Measurements from ENCODE around the gene DOCK3.
A peak's percentile ranks its signal among the peaks of the same experiment; 100 is the strongest.
"Not testable (repeated sequence)": the region's sequence is repeated elsewhere in the genome, so short reads cannot be mapped to it uniquely, and the experiment has no call there.

DOCK3 gene

DNA sequence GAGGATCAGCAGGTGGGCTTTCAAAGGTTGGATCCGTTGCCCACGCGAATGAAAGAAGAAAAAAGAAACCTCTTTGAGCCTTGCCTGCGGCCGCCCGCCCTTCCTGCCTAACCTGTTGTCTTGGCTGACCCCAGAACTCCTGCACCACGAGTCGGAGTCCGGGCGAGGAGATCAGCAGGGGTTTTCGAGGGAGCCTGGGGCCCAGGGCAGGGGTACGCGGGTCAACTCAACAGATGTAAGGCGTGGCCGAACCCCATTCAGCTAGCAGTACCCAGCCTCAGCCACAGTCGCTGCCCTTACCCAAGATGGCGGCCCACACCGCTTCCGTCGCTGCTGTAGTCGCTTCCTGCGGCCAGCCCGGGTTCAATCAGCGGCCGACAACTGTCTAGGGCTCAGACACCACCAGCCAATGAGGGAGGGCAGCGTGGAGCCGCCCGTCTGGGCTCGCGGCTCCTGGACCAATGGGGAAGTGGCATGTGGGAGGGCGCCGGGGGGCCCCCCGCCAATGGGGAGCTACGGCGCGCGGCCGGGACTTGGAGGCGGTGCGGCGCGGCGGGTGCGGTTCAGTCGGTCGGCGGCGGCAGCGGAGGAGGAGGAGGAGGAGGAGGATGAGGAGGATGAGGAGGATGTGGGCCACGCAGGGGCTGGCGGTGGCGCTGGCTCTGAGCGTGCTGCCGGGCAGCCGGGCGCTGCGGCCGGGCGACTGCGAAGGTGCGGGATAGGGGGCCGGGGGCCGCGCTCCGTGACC, 710.2 kb downstream of the DOCK3 start, which contains the start of gene MANF:
TSS of gene MANF (plus strand) at position 566 of the 748 bp plus-strand sequence. CDS start at position 618, 52 bp downstream.
- H3K4me3 ChIP-seq (ENCODE audit: low read length): peak within 1 kb of the TSS; percentile 94
- peak; percentile 98 for DNase-seq (ENCODE audit: low read depth, low spot score)

DNA sequence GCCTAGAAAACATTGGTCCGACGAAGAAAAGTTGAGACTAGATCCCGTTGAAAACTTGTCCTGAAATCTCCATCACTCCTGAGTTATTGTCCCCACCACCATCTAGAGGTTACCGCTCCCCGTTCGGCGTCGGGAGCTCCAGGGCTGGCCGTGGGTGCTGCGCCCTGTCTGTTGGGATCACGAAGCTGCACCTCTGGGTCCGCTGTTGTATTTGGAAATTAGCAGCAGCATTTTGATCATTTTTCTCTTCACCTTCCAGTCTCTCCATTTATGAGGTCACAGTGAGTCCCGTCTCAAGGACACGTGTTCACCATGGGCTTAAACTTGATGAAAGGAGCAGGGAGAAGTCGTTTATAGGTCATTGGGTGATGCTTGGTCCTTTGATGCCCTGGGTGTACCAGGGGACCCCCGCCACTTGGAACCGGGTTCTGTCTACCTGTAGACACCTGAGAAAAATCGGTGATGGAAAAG, 710.9 kb downstream of the DOCK3 start:
- H3K4me3 ChIP-seq (ENCODE audit: low read length): peak overlapping the region; percentile 73
- DNase-seq (ENCODE audit: low read depth, low spot score): no peak

DNA sequence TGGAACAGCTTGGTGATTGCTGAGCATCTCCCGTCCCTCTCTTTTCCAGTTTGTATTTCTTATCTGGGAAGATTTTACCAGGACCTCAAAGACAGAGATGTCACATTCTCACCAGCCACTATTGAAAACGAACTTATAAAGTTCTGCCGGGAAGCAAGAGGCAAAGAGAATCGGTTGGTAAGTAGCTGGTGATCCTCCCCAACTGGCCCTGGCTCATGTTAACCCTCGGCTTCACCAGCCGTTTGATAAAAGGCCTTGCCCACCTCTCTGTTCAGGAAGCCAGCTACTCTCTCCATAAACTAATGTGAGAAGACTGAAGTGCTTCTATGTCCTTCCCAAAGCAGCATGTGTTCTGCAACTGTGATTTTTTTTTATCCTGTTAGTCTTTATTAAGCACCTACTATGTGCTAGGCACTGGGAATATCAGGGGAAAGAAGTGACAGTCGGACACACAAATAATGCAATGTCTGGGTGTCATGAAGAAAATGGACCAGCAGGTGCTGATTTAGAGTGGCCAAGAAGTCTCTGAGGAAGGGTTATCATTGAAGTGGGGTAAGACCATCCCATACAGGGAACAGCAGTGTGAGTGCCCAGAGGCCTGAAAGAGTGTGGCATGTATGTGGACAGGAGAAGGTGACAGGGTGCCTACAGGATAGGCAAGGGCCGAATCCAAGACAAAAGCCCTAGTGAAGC, 711.6 kb downstream of the DOCK3 start:
- H3K4me3 ChIP-seq (ENCODE audit: low read length): peak overlapping the region; percentile 73
- no peak for DNase-seq (ENCODE audit: low read depth, low spot score)

DNA sequence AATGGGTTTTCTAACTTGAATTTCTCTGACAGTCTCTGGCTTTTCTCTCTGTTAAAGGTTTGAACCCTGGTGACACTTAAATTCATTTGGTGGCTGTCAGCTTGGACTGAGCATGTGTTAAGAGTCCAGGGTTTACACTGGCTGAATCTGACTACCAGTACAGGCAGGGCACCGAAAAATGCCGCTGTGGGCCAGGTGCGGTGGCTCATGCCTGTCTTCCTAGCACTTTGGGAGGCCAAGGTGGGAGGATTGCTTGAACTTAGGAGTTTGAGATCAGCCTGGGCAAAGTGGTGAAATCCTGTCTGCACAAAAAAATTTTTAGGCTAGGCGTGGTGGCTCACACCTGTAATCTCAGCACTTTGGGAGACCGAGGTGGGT, 712.1 kb downstream of the DOCK3 start:
- no peak overlapping the region for H3K4me3 ChIP-seq (ENCODE audit: low read length)
- no peak for DNase-seq (ENCODE audit: low read depth, low spot score)

DNA sequence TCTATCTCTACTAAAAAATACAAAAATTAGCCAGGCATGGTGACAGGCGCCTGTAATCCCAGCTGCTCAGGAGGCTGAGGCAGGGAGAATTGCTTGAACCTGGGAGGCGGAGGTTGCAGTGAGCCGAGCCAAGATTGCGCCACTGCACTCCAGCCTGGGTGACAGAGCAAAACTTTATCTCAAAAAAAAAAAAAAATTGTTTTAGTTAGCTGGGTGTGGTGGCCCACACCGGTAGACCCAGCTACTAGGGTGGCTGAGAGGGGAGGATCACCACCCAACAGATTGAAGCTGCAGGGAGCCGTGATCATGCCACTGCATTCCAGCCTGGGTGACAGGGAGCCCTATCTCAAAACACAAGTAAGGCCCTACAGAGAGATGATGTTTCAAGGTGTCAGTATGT, 712.6 kb downstream of the DOCK3 start:
- not testable (repeated sequence) for H3K4me3 ChIP-seq (ENCODE audit: low read length); DNase-seq (ENCODE audit: low read depth, low spot score)

DNA sequence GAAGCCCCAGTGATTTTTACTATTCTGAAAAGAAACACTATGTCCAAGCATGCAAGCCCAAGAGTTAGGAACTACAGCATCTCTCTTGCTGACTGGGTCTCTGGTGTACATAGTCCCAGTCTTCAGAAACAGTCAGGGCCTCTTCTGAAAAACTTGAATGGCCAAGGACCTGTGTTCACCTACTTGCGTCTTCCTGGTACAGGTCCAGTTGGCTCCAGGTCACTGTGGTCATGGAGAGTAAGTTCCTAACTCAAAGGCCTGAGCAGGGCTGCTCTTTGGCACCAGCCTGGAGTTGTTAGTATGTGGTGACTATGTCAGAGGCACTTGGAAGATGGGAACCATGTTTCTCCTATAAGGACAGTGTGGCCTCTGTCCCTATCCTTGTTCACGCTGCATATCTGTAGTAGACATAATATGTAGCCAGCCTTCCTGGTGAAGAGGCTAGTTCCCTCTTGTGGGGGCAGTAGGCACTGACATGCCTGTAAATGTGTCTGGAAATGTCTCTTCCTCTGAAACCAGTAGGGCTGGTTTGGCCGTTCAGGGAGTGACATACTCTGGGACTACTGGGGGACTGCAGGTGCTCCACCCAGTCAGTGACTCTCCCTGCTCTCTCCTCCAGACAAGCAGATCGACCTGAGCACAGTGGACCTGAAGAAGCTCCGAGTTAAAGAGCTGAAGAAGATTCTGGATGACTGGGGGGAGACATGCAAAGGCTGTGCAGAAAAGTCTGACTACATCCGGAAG, 713.7 kb downstream of the DOCK3 start:
- no peak for DNase-seq (ENCODE audit: low read depth, low spot score)
- no peak overlapping the region for H3K4me3 ChIP-seq (ENCODE audit: low read length)

DNA sequence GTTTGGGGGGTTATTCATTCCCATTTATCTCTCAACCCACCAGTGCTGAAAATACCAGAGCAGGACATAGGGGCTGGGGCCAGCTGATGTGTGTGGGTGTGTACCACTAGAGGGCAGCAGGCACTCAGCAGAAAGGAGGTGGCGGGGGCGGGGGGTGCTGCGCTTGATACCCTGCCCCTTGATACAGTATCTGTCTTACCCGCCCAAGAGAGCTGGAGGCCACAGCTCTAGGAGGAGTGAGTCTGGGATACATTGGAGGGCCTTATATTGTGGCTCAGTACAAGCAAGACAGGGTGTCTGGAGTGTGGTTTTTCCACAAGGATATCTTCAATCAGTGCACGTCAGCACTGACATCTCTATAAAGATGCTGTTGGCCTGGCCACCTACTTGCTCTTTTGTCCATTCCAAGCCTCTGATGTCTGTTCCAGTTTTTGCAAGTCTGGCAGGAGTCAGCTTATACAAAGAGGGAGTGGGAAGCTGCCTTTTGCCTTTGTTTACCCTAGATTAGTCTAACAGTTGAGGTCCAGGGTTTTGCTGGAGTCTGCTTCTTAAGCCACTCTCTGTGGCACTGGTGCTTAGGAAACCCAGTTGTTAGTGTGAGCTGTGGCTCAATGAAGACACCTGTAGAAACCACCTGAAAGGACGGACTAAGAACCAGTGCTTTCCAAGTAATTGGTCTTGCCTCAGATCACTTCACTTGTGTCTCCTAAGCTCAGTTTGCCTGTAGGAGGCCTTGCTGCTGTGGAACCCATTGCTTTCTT, 714.9 kb downstream of the DOCK3 start:
- H3K4me3 ChIP-seq (ENCODE audit: low read length): no peak overlapping the region
- DNase-seq (ENCODE audit: low read depth, low spot score): peak; percentile 56

DNA sequence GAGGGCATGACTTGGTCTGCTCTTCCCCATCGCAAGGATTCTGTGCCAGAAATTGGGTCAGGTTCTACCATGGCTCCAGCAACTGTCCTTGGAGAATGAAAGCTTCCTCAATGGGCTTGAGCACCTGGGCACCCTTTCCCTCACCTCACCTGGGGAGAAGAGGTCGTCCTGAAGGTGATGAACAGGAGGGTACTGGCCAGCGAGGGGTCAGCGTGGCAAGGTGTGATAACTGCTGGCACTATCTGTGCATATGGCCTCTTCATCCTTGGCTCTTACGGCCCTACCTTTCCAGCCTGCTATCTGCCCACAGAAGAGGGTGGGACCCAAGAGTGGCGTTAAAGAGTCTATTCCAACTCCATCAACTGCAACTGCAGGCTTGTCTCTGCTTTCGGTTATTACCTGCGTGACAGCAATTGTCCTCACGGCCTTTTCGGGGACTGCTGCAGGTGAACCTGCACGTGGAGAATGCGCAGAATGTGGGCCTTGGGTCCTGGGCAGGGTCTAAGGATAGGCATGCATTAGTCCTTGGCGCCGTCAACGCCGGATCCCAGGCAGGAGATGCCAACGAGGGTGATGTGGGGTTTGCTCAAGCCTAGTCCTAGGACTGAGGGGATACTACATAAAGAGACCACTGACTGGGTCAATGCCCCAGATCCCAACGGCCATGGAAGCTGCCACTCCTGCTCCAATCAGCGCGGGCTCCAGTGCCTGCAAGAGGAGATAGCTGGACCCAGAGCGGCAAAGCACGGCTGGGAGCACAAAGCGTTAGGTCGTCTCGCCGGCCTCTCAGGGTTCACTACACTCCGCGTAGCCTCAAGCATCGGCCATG, 715.7 kb downstream of the DOCK3 start:
- H3K4me3 ChIP-seq (ENCODE audit: low read length): peak overlapping the region; percentile 58
- DNase-seq (ENCODE audit: low read depth, low spot score): no peak

DNA sequence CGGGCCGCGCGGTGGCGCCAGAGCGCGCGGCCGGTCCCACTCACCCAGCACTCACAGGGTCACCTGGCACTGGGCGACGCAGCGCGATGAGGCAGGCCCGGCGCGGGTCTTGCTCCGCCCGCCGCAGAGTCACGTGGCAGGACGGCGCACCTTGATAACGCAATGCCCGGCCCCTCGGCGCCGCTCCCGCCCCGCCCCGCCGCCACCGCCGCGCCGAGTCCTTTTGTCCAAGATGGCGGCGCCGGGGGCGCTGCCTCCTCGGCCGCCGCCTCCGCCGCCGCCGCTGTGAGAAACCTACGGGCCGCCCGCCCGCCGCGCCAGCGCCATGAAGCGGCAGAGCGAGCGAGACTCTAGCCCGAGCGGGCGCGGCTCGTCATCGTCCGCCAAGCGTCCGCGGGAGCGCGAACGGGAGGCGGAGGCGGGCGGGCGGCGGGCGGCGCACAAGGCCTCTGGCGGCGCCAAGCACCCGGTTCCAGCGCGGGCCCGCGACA, 716.4 kb downstream of the DOCK3 start, which contains the start of gene RBM15B:
TSS of gene RBM15B (plus strand) at position 211 of the 491 bp plus-strand sequence. CDS start at position 326, 115 bp downstream.
- H3K4me3 ChIP-seq (ENCODE audit: low read length): peak within 1 kb of the TSS; percentile 76
- DNase-seq (ENCODE audit: low read depth, low spot score): peak; percentile 93

DNA sequence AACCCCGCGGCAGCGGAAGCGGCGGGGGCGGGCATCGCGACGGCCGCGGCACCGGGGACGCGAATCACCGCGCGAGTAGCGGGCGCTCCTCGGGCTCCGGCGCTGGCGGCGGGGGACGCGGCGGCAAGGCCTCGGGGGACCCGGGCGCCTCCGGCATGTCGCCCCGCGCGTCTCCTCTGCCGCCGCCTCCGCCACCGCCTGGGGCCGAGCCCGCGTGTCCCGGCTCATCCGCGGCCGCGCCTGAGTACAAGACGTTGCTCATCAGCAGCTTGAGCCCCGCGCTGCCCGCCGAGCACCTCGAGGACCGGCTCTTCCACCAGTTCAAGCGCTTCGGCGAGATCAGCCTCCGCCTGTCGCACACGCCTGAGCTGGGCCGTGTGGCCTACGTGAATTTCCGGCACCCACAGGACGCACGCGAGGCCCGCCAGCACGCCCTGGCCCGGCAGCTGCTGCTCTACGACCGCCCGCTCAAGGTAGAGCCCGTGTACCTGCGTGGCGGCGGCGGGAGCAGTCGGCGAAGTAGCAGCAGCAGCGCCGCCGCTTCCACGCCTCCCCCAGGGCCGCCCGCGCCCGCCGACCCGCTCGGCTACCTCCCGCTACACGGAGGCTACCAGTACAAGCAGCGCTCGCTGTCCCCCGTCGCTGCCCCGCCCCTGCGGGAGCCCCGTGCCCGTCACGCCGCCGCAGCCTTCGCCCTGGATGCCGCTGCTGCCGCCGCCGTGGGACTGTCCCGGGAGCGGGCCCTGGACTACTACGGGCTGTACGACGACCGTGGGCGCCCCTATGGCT, 717.0 kb downstream of the DOCK3 start:
- peak overlapping the region; percentile 76 for H3K4me3 ChIP-seq (ENCODE audit: low read length)
- DNase-seq (ENCODE audit: low read depth, low spot score): no peak

DNA sequence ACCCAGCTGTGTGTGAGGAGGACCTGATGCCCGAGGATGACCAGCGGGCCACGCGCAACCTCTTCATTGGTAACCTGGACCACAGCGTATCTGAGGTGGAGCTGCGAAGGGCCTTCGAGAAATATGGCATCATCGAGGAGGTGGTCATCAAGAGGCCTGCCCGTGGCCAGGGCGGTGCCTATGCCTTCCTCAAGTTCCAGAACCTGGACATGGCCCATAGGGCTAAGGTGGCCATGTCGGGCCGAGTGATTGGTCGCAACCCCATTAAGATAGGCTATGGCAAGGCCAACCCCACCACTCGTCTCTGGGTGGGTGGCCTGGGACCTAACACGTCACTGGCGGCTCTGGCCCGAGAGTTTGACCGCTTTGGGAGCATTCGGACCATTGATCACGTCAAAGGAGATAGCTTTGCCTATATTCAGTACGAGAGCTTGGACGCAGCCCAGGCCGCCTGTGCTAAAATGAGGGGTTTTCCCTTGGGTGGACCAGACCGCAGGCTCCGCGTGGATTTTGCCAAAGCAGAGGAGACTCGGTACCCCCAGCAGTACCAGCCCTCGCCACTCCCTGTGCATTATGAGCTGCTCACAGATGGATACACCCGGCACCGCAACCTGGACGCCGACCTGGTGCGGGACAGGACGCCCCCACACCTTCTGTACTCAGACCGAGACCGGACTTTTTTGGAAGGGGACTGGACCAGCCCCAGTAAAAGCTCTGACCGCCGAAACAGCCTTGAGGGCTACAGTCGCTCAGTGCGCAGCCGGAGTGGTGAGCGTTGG, 717.8 kb downstream of the DOCK3 start:
- DNase-seq (ENCODE audit: low read depth, low spot score): no peak
- peak overlapping the region; percentile 76 for H3K4me3 ChIP-seq (ENCODE audit: low read length)

DNA sequence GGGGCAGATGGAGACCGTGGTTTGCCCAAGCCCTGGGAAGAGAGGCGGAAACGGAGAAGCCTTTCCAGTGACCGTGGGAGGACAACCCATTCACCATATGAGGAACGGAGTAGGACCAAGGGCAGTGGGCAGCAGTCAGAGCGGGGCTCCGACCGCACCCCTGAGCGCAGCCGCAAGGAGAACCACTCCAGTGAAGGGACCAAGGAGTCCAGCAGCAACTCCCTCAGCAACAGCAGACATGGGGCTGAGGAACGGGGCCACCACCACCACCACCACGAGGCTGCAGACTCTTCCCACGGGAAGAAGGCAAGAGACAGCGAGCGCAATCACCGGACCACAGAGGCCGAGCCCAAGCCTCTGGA, 718.4 kb downstream of the DOCK3 start:
- H3K4me3 ChIP-seq (ENCODE audit: low read length): no peak overlapping the region
- no peak for DNase-seq (ENCODE audit: low read depth, low spot score)

DNA sequence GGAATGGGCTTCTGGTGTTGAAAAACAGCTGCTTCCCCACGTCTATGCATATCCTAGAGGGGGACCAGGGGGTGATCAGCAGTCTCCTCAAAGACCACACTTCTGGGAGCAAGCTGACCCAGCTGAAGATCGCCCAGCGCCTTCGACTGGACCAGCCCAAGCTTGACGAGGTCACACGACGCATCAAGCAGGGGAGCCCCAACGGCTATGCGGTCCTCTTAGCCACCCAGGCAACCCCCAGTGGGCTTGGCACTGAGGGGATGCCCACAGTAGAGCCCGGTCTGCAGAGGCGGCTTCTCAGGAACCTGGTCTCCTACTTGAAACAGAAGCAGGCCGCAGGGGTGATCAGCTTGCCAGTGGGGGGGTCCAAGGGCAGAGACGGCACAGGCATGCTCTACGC, 718.8 kb downstream of the DOCK3 start:
- DNase-seq (ENCODE audit: low read depth, low spot score): no peak
- H3K4me3 ChIP-seq (ENCODE audit: low read length): no peak overlapping the region

DNA sequence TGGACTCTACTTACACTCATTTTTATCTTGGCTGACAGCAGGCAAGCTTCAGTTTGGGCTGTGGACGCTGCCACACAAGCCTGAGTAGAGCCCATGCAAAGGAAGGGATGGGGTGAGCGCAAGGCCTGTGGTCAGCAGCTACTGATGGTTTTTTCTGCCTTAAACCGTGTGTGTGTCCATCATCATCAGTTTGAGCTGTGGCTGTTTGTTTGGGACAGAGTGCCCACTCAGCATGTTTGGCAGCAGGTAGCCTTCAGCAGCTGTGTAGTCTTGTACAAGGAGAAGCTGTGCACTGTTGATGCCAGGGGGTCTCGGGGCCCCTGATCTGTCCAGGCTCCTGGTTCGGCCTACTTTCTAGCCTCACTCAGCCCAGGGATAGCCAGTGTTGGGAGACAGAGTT, 719.8 kb downstream of the DOCK3 start:
- H3K4me3 ChIP-seq (ENCODE audit: low read length): no peak overlapping the region
- DNase-seq (ENCODE audit: low read depth, low spot score): no peak

DNA sequence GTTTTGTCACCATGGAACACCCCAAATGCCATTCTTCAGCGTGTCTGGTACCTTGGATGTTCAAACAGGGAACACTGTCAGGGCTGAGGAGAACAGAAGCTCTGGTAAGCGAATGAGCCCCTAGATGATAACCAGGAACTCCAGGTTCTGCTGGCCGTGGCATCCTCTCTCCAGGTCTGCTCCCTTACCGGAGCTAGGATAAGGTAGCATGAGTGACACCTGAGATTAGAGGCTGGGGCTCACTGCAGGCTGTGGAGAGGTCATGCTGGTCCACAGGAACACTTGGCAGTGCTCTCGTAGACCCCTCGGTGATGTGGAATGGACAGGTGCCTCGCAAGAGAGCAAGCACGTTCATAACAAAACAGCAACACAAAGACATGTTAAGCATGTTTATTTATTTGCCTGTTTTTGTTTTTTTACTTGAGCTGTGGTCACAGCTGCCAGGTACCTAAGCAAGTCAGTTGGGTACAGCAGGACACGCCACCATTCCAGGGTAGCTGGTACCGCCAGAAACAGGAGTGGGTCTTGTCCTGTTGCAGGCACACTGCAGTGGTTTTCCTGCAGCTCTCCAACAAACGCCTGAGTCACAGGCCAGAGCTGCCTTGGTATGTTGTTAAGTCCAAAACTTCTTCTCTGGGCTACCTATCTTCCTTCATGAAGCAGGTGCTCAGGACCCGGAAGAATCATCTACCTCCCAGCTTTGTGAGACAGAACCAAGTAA, 720.9 kb downstream of the DOCK3 start:
- no peak for DNase-seq (ENCODE audit: low read depth, low spot score)

DNA sequence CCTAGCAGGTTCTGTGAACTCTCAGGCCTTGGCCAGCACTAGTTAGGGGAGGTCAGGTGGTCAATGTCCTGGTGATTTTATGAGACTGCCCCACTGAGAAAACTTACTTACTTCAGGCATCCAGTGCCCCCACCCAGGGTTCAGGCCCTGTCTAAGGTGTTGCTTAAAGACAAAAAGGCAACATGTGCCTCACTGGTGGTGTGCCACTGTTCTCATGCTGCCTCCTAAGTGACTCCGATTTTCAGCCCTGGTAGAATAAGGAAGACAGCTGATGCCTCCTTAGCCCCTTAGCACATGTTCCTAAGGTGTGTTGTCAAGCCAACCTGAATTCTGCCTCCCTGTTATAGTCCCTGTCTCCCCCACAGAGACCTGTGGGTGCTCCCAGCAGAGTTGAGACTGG, 721.7 kb downstream of the DOCK3 start:
- H3K4me3 ChIP-seq (ENCODE audit: low read length): no peak overlapping the region
- no peak for DNase-seq (ENCODE audit: low read depth, low spot score)

More for the DNA sequence above, 720.9 kb downstream of the DOCK3 start:
- no peak overlapping the region for H3K4me3 ChIP-seq (ENCODE audit: low read length)
